ENCODE measurements around the gene WNT5B.
"Not testable (repeated sequence)": the region's sequence is repeated elsewhere in the genome, so short reads cannot be mapped to it uniquely, and the experiment has no call there.

Gene WNT5B

GRCh38 chr12:1595690-1596347 is 33.2 kb upstream of the WNT5B start:
- DNase-seq (ENCODE audit: low read depth in 2 of 3, low spot score in 1 of 3) = no peak

GRCh38 chr12:1598757-1599156 is 30.3 kb upstream of the WNT5B start:
- no peak for DNase-seq (ENCODE audit: low read depth in 2 of 3, low spot score in 1 of 3)

- DNase-seq (ENCODE audit: low read depth in 2 of 3, low spot score in 1 of 3) = not testable (repeated sequence)
These were observed 26.3 kb upstream of the WNT5B start for GRCh38 chr12:1602706-1603105.

- no peak for DNase-seq (ENCODE audit: low read depth in 2 of 3, low spot score in 1 of 3)
These were observed 25.6 kb upstream of the WNT5B start for GRCh38 chr12:1603269-1603993.

- no peak for DNase-seq (ENCODE audit: low read depth in 2 of 3, low spot score in 1 of 3)
These were observed 24.6 kb upstream of the WNT5B start for GRCh38 chr12:1604464-1604863.

- DNase-seq (ENCODE audit: low read depth in 2 of 3, low spot score in 1 of 3) = peak in 1 of 3 donors; percentile 55
These were observed 23.7 kb upstream of the WNT5B start for GRCh38 chr12:1605129-1606020.

- peak in 2 of 3 donors; percentile 50 to 72 for DNase-seq (ENCODE audit: low read depth in 2 of 3, low spot score in 1 of 3)
These were observed 22.9 kb upstream of the WNT5B start for GRCh38 chr12:1606021-1606622.

GRCh38 chr12:1607940-1608712 is 20.9 kb upstream of the WNT5B start:
- DNase-seq (ENCODE audit: low read depth in 2 of 3, low spot score in 1 of 3) = no peak

- no peak for DNase-seq (ENCODE audit: low read depth in 2 of 3, low spot score in 1 of 3)
These were observed 20.3 kb upstream of the WNT5B start for GRCh38 chr12:1608713-1609119.

GRCh38 chr12:1610072-1610643 is 18.9 kb upstream of the WNT5B start:
- no peak for DNase-seq (ENCODE audit: low read depth in 2 of 3, low spot score in 1 of 3)

GRCh38 chr12:1611803-1612572 is 17.0 kb upstream of the WNT5B start:
- DNase-seq (ENCODE audit: low read depth in 2 of 3, low spot score in 1 of 3) = no peak

GRCh38 chr12:1613860-1614259 is 15.2 kb upstream of the WNT5B start:
- no peak for DNase-seq (ENCODE audit: low read depth in 2 of 3, low spot score in 1 of 3)

GRCh38 chr12:1614360-1614759 is 14.7 kb upstream of the WNT5B start:
- no peak for DNase-seq (ENCODE audit: low read depth in 2 of 3, low spot score in 1 of 3)

- no peak for DNase-seq (ENCODE audit: low read depth in 2 of 3, low spot score in 1 of 3)
These were observed 12.6 kb upstream of the WNT5B start for GRCh38 chr12:1616233-1617066.

- DNase-seq (ENCODE audit: low read depth in 2 of 3, low spot score in 1 of 3) = no peak
These were observed 10.5 kb upstream of the WNT5B start for GRCh38 chr12:1618489-1618888.

- no peak for DNase-seq (ENCODE audit: low read depth in 2 of 3, low spot score in 1 of 3)
These were observed 9.9 kb upstream of the WNT5B start for GRCh38 chr12:1619159-1619558.

- DNase-seq (ENCODE audit: low read depth in 2 of 3, low spot score in 1 of 3) = no peak
These were observed 9.4 kb upstream of the WNT5B start for GRCh38 chr12:1619587-1619986.

- no peak for DNase-seq (ENCODE audit: low read depth in 2 of 3, low spot score in 1 of 3)
These were observed 8.9 kb upstream of the WNT5B start for GRCh38 chr12:1620092-1620491.

- no peak for DNase-seq (ENCODE audit: low read depth in 2 of 3, low spot score in 1 of 3)
These were observed 6.6 kb upstream of the WNT5B start for GRCh38 chr12:1622406-1622805.
